ENCODE data around the gene BMP8B. TPM values are rescaled to one million over a fixed set of nuclear protein-coding genes. Genes with fewer than 3 reads are reported as not detected.
"Not testable (repeated sequence)": the region's sequence is repeated elsewhere in the genome, so short reads cannot be mapped to it uniquely, and the experiment has no call there.

The BMP8B gene
- total and polyA plus RNA-seq, 12 donors = 0.07 to 0.79 (median 0.22) TPM

DNA sequence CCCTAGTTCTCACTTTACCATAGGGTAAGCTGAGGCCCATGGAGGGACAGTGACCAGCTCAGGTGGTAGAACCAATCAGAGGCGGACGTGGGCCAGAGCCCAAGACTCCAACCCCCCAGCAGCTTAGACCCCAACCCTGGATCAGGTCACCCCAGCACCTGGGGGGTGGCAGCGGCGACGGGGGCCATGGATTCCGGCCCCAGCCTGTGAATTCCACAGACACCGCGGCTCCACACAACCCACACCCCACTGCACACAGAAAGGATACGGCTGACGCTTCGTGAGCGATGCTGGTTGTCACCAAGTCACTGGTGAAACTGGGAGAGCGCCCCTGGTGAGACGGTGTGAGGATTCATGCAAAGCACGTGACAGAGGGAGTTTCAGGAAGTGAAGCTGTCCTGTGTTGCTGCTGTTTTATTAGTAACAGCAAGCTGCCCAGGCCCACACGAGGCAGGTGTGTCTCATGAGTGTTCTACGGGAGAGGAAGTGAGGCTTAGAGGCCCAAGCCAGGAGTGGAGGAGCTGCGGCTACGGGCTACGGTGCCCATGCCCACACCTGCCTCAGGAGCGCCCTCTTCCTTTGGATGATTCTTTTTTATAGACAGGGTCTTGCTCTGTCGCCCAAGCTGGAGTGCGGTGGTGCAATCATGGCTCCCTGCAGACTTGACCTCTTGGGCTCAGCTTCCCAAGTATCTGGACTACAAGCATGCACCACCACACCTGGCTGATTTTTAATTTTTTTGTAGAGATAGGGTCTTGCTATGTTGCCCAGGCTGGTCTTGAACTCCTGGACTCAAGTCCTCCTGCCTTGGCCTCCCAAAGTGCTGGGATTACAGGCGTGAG lies 28.6 kb upstream of the BMP8B start:
- not testable (repeated sequence) for H3K27ac ChIP-seq, H3K4me3 ChIP-seq, H3K36me3 ChIP-seq, H3K9me3 ChIP-seq
- DNase-seq = peak; percentile 11 to 17
- peak in 7 of 8 donors; percentile 22 to 50 (median 40) for ATAC-seq
- H3K27me3 ChIP-seq = peaks cover 0 to 25% (median 0%) of the 10 kb centered on the region in 7 donors
- H3K4me1 ChIP-seq = peaks cover 0 to 11% (median 0%) of the 10 kb centered on the region in 9 donors
- intact Hi-C loops (cut with DNase I) = loop anchor here in 9 of 10 donors (2.0 to 10.0 kb wide), 10 partner anchors 80 to 217 kb away; partner anchors contain the start of gene MYCL (in 3 of the 9)
- peak in 1 of 9 donors; percentile 13 for TF ChIP-seq CTCF (IDR thresholded peaks at IDR 0.05)
- WGBS, 2 donors = 53 to 60% methylated on average over 14 to 18 of the region's 24 CpGs

DNA sequence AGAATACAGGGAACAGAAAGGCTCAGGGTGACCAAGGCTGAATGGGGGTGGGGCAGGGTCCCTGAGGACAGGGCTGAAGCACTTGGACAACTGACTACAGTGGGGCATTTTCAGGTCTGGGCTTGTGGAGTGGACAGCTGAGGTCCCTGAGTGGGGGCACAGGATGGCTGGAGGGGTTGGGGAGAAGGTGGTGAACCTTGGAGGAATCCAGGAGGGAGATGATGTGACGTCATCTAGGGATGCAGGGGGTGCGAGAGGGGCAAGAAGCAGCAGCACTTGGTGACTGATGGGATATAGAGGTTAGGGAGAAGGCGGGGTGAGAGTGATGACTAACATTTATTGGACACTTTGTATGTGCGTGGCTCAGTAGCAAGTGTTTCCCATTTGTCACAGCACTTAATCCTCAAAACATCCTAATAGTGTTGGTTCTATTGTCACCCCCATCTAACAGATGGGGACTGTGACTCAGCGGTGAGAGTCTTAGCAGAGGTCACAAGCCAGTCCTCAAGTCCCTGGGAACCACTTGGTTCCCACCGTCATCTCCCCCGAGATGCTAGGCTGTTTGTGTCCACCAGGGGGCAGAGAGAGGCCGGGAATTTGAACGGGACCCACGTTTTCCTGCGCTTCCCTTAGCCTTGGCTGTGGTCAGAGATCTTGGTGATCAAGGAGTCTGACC lies 27.9 kb upstream of the BMP8B start:
- Histone ChIP-seq H3K4me3 (no peak overlapping the region), H3K27me3 (peaks cover 0 to 25% (median 0%) of the 10 kb centered on the region in 7 donors), H3K27ac (no peak overlapping the region), H3K9me3 (no peaks in the 10 kb centered on the region), H3K4me1 (peaks cover 0 to 11% (median 0%) of the 10 kb centered on the region in 9 donors), H3K36me3 (no peaks in the 10 kb centered on the region)
- ATAC-seq = peak; percentile 70 to 91 (median 78)
- intact Hi-C loops (cut with DNase I) = loop anchor here (1.0 to 10.0 kb wide), 12 partner anchors 81 to 218 kb away; partner anchors contain the start of gene MYCL (in 3 of the 10)
- peak; percentile 50 to 72 for DNase-seq
- WGBS, 2 donors = 15 to 16% methylated on average over 11 of the region's 11 CpGs
- peak; percentile 67 to 83 (median 81) for TF ChIP-seq CTCF (IDR thresholded peaks at IDR 0.05)

GRCh38 chr1:39812913-39813312 lies 24.2 kb upstream of the BMP8B start:
- Histone ChIP-seq H3K4me3 (no peak overlapping the region), H3K36me3 (no peaks in the 10 kb centered on the region), H3K9me3 (no peaks in the 10 kb centered on the region), H3K27me3 (peaks cover 0 to 14% (median 0%) of the 10 kb centered on the region in 7 donors), H3K4me1 (peaks cover 0 to 11% (median 0%) of the 10 kb centered on the region in 9 donors), H3K27ac (no peak overlapping the region)
- 44 to 53% methylated on average over 3 of the region's 3 CpGs for WGBS, 2 donors
- DNase-seq = no peak
- no peak for TF ChIP-seq CTCF (IDR thresholded peaks at IDR 0.05)
- intact Hi-C loops (cut with DNase I) = loop anchor here in 2 of 10 donors (10.0 kb wide), 2 partner anchors 212 to 222 kb away; no protein-coding TSS in a partner anchor
- peak in 6 of 8 donors; percentile 38 to 80 (median 58) for ATAC-seq

DNA sequence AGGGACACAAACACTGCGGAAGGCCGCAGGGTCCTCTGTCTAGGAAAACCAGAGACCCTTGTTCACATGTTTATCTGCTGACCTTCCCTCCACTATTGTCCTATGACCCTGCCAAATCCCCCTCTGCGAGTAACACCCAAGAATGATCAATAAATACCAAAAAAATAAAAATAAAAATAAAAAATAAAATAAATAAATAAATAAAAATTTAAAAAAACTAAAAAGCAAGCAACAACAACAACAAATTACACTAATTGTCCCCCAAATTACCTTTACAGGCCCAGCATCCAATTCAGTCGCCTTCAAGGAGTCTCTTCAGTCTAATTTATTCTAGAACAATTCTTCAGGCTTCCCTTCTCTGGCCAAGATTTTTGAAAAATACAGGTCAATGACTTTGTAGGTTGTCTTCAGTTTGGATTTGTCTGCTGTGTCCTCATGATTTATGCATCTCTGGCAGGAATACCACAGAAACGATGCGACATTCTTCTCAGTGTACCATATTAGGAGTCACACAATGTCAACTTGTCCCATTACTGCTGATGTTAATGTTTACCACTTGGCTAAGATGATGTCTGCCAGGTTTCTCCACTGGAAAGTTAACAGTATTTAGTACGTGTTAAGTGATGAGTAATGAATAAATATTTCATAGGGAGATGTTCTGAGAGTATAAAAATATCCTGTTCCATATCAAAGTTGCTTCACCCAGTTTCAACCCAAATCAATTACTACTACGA lies 20.3 kb upstream of the BMP8B start:
- intact Hi-C loops (cut with DNase I) = no loop called here
- DNase-seq (no peak), ATAC-seq (no peak)
- peaks cover 0 to 18% (median 9%) of the 10 kb centered on the region in 11 donors for H3K9me3 ChIP-seq
- no peak overlapping the region for H3K27ac ChIP-seq
- H3K4me3 ChIP-seq = no peak overlapping the region
- WGBS, 2 donors = 84% methylated on average over 6 of the region's 8 CpGs
- no peaks in the 10 kb centered on the region for H3K27me3 ChIP-seq
- no peaks in the 10 kb centered on the region for H3K36me3 ChIP-seq
- no peaks in the 10 kb centered on the region for H3K4me1 ChIP-seq
- no peak for TF ChIP-seq CTCF (IDR thresholded peaks at IDR 0.05)
